ENCODE results near the gene B3GALT4.

- TF ChIP-seq CTCF (IDR thresholded peaks at IDR 0.05) (no peak), POLR2A (IDR thresholded peaks at IDR 0.05) (peak in 1 of 2 donors; percentile 5)
Observed at GRCh38 chr6:33314943-33315792, 38.2 kb downstream of the B3GALT4 start.

Measured in adrenal gland (tissue), 5 donors.